HFF-Myc (cell line): Measurements from ENCODE around the gene YARS1.

Experiments used
- DNase-seq: peaks from one replicate; pipeline ENCODE4 v3.0.0-alpha.2; 2011; ENCODE audit warnings: low read depth; ENCODE audit errors: extremely low read depth
- H3K4me3 ChIP-seq: replicated peaks from 2 replicates; pipeline ENCODE4 v1.5.1; 2011; ENCODE audit warnings: low read depth, mild to moderate bottlenecking, control low read depth, low read length
- CTCF ChIP-seq: IDR thresholded peaks from 2 replicates; pipeline ENCODE4 v1.5.1; 2012; ENCODE audit warnings: mild to moderate bottlenecking, low read depth, low read length, control low read depth; ENCODE audit errors: missing control alignments

Gene YARS1

DNA sequence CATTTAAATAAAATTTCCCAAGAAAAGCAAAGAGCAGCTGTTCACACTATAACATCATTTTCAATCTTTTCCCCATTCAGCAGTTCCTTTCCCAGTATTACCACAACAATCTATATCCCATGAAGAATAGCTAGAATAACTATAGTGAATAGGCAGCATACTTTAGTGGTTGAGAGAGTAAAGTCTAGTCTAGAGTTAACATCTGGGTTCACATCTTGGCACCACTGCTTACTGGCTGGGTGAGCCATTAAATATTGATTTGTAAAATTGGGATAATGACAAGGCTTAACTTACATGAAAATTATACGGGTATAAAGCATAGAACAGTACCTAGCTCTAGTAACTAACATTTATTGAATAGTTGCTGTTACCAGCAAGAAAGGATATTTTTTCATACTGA, 14.7 kb upstream of the YARS1 start:
- no peak for TF ChIP-seq CTCF
- H3K4me3 ChIP-seq: no peak overlapping the region
- no peak for DNase-seq

DNA sequence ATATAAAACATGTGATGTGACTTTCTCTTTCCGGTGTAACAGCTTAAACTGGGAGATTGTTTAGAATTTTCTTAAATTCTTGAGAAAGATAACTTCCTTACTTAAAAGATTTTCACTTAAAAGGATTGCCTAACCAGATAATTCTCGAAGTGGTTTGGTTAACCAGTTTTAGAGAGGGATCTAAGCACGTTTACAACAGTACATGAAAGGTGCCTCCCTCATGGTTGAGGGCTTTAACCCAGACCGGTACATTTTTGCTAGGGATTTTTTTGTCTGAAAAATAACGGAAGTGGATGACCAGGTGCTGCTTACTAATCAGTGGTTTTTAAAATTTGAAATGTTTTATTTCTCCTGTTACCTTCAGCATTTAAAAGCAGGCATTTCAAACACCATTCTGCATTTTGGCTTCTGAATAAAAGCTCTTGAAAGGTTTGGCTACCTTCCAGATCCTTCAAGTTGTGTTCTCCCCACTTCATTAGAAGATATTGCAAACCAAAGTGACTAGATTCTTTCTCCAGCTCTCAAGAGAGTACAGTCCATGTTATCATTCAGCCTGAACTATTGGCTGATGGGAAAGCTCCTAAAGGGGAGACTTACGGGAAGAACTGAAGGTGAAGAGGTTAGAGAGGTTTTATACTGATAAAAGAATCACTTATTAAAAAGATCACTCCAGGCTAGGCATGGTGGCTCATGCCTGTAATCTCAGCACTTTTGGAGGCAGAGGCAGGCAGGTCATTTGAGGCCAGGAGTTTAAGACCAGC, 13.1 kb upstream of the YARS1 start:
- no peak overlapping the region for H3K4me3 ChIP-seq
- DNase-seq: no peak
- no peak for TF ChIP-seq CTCF

GRCh38 chr1:32828341-32828740, 11.2 kb upstream of the YARS1 start:
- no peak for DNase-seq
- TF ChIP-seq CTCF: no peak
- no peak overlapping the region for H3K4me3 ChIP-seq

DNA sequence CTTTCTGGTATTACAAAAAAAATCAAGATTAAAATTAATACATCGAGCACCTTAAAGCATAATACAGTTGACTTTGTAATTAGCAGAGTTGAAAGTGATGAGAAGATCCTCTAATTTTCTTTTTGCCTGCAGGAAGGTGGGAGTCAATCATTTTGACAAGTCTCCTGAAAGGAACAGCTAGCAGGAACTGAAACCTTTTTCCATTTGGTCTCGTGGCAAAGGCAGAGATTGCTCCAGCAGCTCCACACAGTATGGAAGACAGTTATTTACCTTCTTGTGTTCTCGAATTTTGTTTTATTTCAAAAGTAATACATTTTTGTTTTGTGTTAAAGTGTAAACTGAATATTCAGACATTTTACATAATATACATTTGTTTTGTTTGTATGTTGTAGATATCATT, 8.0 kb upstream of the YARS1 start:
- TF ChIP-seq CTCF: no peak
- DNase-seq: no peak

GRCh38 chr1:32818804-32819541, 1.8 kb upstream of the YARS1 start:
- DNase-seq: no peak
- H3K4me3 ChIP-seq: peak overlapping the region; percentile 75
- TF ChIP-seq CTCF: no peak

More for the DNA sequence above, 8.0 kb upstream of the YARS1 start:
- H3K4me3 ChIP-seq: no peak overlapping the region

DNA sequence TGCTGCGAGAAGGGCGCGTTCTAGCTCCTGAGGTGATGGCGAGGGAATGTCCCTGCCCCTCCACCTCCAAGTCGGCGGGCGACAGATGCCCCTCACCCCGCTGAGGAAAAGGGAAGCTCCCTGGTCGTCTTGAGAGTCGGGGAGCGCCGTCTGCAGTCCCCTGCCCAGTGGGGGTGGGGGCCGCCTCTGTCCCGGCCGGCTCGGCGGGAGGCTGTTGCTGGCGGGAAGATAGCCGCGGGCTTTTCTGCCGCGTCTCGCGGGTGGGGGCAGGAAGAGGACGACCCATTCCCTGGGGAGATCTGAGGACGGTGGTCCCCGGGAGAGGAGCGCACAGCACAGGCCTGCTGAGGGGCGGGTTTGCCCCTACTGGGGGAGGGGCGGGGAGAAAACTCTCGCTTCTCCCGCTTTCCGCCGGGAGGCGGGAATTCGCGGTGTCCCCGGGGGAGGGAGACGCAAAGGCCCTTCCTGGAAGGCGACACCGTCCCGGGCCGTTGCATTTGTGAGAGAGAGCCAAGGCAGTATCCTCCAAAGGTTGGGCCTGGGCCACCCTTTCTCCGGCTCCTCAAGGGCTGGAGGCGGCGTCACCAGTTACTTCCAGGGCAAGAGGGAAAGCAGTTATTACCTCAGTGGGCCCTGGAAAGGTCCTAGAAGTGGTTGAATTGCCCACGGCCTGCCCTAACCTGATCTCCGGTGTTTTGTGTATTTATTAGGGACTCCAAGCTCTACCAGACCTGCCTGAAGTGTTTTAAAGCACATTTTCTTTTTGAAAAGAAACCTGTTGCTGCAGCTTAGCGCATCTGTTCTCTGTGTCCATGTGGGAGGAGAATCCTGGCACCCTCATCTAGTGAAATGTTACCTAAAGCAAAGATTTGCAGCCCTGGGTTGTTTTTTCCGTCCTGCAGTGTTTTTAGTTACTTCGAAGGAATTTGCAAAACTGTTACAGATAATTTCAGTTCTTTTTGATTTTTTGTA, 943 bp upstream of the YARS1 start:
- DNase-seq: no peak
- H3K4me3 ChIP-seq: peak overlapping the region; percentile 75
- no peak for TF ChIP-seq CTCF
